Left cardiac atrium (tissue), 4 donors: ENCODE data around the gene ZNF232. TPM values are rescaled to one million over a fixed set of nuclear protein-coding genes. Genes with fewer than 3 reads are reported as not detected.
"Not testable (repeated sequence)": the region's sequence is repeated elsewhere in the genome, so short reads cannot be mapped to it uniquely, and the experiment has no call there.

Source experiments
- ATAC-seq, 2 donors: fragments of 200-7000 bp; cut with Tn5 transposase; one replicate each; pipeline ENCODE4 v1.9.1; 2020; ENCODE audit warnings: mild to moderate bottlenecking in 2 of 2, moderate library complexity in 2 of 2
- DNase-seq: peaks from one replicate; pipeline ENCODE4 v3.0.0-alpha.2; 2020
- intact Hi-C, 2 donors: fragments of 100-400 bp; cut with DNase I; formaldehyde crosslinking; loops; one replicate each; pipeline versions ENCODE4 v1.14.1 to v1.15.1; 2022 to 2023
- total RNA-seq, 2 donors: library from RNA; stranded (reverse); fragmentation: NEBNext Ultra II Directional; extraction: Animal tissue kit (Norgen Biotek cat#: 25700); gene quantifications; one replicate each; pipeline ENCODE4 v1.2.1, GENCODE V29; 2021
- donor health status: DM: no; HTN: yes; CAD: no.
- donor health status: DM: no; HTN: yes; CAD: no; lungs with severe emphysema.
- donor health status: DM: yes; HTN: yes; CAD: no.
- donor health status: Dilated cardiomyopathy.

Gene ZNF232
- total RNA-seq, 2 donors from 2014 or later, result 5.1 to 5.7 TPM

DNA sequence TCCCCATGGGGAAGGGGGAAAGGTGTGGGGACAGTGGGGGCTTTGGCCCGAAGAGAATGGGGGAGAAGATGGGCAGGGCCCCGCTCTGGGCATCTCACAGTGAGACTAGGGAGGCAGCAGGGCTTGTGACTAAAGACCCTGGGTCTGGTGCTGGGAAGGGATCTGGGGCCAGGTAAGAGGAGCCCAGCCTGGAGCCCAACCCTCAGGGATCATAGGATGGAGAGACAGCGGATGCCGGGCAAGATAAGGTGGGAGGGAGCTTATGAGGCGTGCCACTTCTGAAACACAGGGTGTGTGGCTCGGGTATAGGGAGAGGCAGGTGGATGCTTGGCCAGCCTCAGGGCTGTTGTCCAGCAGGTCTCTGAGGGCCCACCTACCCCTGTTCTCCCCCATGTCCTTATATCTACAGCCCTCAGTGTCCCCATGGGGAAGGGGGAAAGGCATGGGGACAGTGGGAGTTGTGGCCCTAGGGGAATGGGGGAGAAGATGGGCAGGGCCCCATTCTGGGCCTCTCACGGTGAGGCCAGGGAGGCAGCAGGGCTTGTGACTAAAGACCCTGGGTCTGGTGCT is 19.6 kb upstream of the ZNF232 start:
- ATAC-seq (no peak), DNase-seq (no peak)
- intact Hi-C loops, result no loop called here

DNA sequence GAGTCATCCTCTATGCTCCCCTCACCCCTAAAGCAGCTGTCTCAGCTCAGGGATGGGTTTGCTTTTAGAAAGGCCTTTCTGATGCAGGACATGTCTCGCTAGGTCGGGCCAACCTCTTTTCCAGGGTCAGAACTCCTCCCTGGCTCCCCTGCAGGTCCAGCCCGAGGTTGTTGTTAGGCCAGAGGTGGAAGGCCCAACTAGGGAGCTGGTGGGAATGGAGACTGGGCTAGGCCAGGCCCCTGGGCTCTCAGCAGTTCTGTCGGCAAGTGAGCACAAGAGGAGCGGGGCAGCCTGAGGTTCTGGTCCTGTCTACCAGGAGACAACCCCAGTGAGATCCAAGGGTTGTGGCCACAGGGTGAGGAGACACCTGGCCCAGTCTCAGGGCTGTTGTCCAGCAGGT is 19.0 kb upstream of the ZNF232 start:
- ATAC-seq, DNase-seq: not testable (repeated sequence)

DNA sequence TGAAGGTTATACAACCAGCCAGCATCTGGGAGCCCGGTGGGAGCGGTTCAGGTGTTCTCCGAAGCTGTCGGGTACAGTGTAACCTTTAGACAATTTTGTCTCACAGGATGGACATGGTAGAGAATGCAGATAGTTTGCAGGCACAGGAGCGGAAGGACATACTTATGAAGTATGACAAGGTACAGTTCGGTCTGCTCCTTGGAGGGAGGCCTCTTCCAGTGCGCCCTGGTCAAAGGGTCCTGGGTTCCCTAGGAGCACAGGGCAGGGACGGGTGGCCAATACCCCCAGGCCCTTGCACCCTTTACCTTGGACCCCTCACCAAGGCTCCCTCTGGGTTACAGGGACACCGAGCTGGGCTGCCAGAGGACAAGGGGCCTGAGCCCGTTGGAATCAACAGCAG is 18.6 kb upstream of the ZNF232 start:
- DNase-seq, intact Hi-C loops, ATAC-seq: not testable (repeated sequence)

More for the DNA sequence above, 19.0 kb upstream of the ZNF232 start:
- intact Hi-C loops, result not testable (repeated sequence)

DNA sequence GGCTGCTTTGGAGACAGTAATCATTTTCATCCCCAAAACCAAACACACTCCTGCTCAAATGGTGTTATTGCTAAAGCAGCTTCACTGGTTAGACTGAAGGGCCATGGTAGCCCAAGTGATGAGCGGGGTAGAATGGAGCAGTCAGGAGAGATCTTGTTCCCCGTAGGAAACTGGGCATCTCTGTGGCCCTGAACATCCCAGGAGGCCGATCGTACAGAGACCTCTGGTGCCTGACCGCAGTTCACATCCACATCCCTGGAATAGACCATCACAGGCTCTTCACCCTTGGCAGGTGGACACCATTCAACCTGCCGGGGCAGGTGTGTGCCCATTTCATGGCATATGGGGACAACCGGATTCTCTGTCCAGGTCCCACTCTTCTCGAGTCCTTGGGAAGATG is 18.1 kb upstream of the ZNF232 start:
- intact Hi-C loops, DNase-seq, ATAC-seq: not testable (repeated sequence)

DNA sequence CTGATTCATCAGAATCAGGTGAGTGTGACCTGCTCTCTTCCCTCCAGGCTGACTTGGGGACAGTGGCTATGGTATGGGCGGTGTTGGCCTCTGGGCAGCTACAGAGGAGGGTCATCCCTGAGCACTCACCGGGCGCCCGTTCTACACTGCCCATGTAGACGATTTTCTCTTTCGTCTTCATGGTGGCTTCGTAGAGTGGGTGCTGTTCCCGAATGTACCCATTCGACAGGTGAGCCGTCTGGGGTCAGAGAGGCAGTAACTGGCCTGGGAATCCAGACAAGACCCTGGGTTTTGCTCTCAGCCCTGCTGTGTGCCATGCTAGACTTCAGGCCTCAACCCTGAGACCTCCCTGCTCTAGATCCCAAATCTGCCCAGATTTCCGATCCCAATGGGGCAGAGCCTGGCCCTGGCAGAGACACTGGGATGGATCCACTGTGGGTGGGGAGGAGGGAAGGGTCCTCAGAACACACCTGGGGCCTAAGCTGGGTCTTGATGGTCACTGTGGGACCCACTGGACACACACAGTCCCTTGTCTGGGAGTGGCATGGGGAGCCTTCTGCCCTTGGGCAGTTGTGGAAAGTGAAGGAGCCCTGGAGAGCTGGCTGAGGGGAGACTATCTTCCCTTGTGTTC is 17.3 kb upstream of the ZNF232 start:
- no peak for DNase-seq
- intact Hi-C loops, result no loop called here
- ATAC-seq, result no peak

DNA sequence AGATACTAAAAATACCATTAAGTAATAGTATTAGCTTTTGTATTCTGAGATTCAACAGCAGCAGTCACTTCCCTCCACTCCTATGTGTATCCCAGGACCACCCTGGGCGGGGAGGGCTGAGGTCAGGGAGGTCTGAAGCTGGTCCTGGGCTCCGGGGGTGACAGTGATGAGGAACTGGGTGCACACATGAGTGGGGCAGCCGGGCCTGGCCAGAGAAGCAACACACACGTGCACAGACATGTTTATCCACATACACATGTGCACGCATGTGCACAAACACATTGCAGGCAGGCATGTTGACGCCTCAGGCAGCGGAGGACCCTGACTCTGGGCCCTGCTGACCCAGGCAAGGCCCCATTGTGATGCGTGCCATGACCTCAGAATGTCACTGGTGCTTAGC is 16.7 kb upstream of the ZNF232 start:
- DNase-seq, ATAC-seq, intact Hi-C loops: not testable (repeated sequence)

DNA sequence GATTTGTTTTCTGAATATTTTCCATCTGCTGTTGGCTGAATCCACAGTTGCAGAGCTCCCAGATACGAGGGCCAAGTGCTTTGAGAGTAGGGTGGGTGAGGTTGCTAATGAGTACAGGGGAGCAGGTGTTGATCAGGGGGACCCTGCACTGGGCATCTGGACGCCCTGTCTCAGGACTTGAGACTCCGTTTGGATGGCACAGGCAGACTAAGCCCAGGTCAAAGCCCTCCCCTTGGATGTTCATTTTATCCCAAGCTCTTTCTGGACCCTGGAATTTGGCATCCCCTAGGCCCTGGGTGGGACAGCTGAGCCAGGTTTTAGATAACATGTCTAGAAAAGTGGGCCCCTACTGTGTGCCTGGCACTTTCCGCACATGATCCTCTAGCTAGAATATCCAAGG is 16.2 kb upstream of the ZNF232 start:
- DNase-seq (no peak), ATAC-seq (no peak)
- intact Hi-C loops, result no loop called here

DNA sequence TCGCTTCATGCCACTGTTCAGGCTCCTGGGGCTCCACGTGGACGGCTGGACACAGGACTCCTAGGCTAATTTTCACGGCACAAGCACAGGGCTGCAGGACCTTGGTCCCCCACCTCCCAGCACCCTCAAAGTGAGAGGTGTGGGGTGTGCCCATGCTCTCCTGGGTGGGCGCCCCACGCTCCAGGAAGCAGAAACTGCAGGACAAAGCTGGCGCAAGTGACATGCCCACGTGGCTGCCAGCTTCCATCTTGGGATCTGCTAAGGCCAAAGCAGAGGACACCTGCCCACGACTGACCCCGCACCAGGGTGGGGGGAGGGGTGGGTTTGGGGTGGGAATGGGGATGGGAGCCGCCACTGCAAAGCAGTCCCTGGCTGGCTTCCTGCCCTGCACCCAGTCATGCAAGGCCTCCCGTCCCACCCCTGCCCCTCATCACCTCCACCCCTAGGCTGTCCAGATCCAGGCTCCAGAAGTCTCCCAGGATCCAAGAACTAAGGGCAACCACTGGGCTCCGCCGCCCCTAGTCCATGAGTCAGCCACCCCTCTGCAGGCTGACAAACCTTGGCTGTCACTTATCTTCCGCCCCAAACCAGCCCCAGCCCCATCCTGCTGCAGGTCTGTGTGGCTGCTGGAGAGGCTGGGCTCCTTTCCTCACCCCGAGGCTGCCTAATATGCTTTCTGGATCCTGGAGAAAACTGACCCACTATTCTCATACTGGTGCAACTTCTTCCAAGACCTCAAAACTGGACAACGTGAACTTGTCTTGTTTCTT is 15.2 kb upstream of the ZNF232 start:
- intact Hi-C loops, result no loop called here
- DNase-seq (no peak), ATAC-seq (no peak)

DNA sequence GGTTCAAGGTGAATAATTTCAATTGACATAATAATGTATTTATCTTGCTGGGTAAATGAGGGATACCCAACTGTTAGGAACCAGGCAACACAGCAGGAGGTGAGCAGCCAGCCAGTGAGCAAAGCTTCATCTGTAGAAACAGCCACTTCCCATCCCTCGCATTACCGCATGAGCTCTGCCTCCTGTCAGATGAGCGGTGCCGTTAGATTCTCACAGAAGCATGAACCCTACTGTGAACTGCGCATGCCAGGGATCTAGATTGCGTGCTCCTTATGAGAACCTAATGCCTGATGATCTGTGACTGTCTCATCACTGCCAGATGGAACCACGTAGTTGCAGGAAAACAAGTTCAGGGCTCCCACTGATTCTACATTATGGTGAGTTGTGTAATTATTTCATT is 13.2 kb upstream of the ZNF232 start:
- ATAC-seq, intact Hi-C loops, DNase-seq: not testable (repeated sequence)

DNA sequence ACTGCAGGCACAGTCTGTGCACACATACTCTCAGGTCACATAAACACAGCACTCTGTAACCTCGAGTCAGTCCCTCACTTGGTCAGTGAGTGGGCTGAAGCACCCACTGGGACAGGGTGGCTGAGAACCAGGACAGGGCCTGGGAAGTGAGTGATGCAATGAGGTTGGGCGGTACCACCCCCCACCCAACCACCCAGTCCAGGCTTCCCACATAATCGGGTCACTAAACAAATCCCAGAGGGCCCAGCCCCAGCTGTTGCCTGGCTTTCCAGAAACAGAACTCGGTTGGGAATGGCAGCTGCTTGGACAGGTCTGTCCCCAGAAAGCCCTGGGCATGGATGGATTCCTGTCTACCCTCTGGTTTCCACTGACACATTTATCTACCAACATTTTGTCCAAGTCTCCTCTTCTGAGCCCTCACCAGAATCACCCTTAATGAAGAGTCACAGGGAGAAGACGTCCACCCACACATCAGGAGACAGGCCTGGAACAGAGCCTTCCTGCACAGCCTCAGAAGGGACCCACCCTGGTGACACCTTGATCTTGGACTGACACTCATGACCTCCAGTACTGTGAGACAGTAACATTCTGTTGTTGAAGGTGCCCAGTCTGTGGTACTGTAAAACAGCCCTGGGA is 12.6 kb upstream of the ZNF232 start:
- DNase-seq, ATAC-seq, intact Hi-C loops: not testable (repeated sequence)

DNA sequence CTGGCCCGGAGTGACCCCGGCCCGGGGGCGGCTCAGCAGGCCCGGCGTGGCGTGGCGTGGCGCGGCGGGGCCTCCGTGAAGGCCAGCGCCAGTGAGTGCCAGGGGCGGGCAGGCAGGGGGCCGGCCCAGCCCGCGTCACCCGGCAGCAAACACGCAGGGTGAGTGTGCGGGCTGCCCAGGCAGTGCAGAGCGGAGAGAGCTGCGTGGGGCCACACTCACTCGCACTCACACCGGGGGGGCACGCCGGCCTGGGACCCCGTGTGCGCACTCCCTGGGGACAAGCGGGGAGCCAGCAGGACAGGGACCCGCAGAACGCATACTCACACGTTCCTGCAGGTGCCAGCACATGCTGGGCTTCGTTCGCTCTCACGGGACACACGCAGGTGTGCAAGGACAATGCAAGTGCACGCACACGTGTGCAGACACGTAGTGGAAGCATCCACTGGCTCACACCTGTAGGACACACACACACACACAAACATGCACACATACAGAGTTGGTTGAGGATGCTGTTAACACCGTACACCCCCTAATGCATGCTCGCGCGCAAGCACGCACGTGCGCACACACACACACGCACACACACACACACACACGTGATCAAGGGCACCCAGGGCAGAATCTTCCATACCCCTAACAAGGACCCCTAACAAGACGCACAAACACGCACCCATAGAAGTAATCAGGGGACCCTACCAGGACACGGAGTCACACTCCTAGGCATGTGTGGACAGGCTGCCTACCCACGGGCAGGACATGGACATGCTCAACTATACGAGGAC is 11.9 kb upstream of the ZNF232 start:
- intact Hi-C loops, result no loop called here
- peak; percentile 59 to 62 for ATAC-seq
- no peak for DNase-seq

DNA sequence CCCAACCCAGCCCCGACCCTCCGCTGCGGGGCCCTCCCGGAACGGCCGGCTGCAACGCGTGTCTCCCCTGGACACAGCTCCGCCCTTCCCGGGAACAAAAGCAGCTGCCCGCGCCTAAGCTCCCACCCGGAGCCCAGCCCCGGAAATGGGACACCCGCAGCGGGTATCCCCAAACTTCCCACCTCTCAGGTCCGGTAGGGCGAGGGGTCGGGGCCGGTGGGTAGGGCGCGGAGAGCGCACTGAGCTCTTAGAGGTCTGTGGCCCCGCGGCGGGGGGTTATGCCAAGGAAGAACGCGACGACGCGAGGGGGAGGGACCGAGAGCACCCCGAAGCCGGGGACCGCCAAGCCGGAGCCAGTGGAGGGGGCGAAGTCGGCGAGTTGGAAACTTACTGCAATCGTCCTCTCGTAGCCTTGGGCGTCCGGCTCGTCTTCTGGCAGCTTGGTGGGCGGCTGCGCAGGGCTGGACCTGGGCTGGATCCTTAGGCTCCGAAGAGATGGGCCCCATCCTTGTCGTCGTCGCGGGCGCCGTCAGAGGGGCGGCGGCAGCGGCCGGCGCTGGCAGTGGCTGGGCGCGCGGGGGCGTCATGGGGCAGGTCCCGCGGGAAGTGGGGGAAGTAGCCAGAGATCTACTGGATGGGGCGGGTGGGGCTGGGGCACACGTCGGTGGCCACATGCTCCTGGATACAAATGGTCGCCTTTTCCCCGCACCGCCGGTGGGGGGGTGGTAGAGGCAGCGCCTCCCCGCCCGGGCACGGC is 11.1 kb upstream of the ZNF232 start:
- DNase-seq (peak; percentile 35), ATAC-seq (peak; percentile 62 to 81)
- intact Hi-C loops, result no loop called here

DNA sequence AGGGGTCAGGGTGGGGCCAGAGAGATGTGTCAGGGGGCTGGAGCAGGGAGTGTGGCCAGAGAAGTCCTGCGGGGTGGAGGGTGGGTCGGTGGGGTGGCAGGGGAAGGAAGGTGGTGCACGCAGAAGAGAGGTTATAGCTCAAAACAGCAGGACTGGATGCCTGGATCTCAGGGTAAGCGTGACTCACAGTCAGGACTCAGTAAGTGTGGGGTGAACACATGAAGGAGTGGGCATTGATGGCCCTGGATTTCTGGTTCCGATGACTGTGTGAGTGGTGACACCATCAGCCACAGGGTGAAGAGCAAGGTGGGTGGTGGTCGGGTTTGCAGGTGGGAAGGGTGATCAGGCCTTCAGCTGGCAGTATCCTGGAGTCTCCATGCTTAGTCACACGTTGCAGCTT is 10.4 kb upstream of the ZNF232 start:
- DNase-seq, intact Hi-C loops, ATAC-seq: not testable (repeated sequence)

DNA sequence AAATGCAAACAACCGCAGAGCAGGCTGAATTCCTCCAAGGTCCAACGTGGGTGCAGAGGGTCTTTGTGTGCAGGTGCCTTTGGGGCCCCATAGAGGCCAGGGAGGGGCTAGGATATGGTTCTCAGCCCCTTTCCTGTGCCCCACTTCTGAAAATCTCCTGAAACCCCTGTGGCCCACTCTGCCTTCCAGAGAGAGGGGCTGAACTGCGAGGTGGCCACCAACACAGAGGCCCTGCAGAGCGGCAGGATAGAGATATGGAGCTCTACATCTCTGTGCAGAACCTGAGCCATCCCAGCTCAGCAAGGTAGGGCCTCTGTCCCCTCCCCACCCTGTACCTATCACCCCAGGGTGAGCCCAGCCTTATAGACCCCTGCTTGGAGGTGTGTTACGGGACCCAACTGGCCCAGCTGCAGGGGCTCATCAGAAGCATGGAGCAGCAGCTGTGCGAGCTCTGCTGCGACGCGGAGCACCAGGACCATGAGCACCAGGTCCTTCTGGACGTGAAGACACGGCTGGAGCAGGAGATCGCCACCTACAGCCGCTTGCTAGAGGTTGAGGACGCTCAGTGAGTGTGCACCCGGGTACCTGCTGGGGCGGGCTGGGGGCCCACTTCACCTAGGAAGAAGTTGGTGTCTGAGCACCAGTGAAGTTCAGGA is 9.6 kb upstream of the ZNF232 start:
- intact Hi-C loops, result no loop called here
- DNase-seq, result no peak
- no peak for ATAC-seq

DNA sequence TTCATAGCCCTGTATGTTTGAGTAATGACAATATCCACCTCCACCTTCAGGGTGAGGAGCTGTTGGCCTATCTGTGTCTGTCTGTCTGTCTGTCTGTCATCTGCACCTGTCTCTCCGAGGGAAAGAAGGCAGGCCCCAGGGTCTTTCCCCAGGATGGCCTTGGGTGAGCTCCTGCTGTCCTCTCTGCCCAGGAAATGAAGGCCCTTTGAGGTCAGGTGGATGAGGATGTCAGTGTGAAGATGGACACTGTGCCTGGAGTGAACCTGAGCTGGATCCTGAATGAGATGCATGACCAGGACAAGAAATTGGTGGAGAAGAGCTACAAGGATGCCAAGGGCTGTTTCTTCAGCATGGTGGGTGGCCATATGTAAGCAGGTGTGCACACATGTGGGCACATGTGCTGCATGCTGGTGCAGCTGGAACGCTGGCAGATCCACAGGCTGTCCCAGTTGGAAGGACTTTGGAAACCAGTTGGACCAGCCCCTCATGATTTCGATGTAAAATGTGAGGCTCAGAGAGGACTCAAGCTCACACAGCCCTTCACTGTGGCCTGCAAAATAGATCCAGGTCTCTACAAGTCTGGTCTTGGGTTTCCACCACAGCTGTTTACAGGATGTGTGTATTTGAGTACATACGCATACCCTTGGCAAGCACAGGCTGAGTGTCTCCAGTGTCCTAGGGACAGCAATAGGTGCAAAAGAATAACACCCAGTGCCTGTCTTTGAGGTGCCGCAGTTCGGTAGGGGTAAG is 8.9 kb upstream of the ZNF232 start:
- intact Hi-C loops, ATAC-seq, DNase-seq: not testable (repeated sequence)

DNA sequence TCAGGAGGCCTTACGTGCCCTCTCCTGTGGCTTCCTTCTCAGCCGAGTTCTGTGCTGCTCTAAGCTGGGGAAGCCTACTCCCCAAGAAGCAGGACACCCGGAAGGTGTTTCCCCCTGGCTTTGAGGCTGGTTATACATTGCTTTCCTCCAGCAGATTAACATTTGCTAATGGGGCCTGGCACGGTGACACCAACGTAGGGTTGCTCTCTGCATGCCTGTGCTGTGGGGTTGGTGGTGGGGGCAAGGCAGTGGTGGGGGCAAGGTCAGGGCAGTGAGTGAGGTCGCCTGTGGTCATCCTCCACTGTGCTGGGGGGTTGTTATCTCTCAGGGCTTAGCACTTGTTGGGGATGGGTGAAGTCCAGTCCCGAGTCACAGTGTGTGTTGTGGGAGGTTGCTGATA is 8.4 kb upstream of the ZNF232 start:
- intact Hi-C loops, result no loop called here
- DNase-seq (no peak), ATAC-seq (no peak)

DNA sequence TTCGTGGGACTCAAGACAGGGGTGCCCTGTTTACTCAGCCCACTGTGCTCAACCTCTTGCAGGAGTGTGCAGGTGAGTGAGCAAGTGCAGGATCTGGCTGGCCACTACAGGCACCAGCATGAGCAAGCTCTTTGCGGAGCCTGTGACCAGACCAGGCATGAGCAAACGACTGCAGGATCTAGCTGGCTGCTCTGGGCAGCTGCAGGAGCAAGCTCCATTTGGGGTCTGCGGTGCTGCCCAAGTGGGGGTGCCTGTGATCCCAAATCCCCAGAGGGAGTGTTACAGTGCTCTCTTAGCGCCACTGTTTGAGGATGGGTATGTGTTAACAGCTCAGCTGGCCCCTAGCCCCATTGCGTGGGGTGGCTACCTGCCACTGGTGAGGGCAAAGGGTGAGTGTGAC is 6.5 kb upstream of the ZNF232 start:
- ATAC-seq (no peak), DNase-seq (no peak)
- intact Hi-C loops, result no loop called here
